NCI-H1105 treated with DMSO at 0.1 percent for 48 hours (cell line): Measurements from ENCODE around the gene NGDN.
"Not testable (repeated sequence)": the region's sequence is repeated elsewhere in the genome, so short reads cannot be mapped to it uniquely, and the experiment has no call there.

Experiments used
- DNase-seq: peaks from one replicate; lab custom pipeline; 2025; lab: John Stamatoyannopoulos, UW

The NGDN gene

DNA sequence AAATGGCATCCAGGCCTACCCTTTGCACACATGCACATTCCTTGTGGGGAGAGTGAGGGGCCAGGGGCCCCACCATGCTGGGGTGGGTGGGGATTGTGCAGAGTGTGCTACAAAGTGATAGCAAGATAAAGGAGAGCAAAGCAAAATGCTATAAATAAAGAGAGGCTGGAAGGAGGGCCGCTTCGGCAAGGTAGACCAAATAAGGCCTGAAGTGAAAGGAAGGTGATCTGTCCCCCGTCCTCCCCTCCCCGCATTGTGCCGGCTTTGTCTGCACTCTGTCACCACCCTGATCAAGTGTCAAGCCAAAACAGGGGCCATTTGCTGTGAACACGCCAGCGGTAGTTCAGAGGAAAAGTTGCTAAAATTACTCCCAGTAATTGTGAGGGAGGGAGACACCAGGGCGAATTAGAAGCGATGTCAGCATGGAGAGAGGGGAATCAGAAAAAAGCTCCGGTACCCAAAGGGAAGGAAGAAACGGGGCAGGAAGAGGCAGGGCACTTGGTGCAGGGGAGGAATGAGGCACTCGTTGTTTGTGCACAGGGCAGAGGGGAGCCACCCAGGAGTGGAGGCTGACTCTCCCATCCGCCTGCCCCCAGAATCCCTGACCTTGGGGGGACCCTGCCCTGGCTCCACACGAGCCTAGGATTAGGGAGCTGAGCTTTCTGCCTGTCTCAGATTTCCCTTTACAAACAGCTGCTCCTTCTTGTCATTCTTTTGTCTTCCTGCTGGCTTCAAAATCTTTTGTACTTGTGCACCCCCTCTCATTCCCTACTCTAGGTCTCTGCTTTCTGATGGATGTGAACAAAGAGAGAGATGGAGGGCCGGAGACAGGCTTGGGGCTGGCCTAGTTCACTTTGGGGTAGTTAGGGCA lies 31.2 kb upstream of the NGDN start:
- DNase-seq, result no peak

DNA sequence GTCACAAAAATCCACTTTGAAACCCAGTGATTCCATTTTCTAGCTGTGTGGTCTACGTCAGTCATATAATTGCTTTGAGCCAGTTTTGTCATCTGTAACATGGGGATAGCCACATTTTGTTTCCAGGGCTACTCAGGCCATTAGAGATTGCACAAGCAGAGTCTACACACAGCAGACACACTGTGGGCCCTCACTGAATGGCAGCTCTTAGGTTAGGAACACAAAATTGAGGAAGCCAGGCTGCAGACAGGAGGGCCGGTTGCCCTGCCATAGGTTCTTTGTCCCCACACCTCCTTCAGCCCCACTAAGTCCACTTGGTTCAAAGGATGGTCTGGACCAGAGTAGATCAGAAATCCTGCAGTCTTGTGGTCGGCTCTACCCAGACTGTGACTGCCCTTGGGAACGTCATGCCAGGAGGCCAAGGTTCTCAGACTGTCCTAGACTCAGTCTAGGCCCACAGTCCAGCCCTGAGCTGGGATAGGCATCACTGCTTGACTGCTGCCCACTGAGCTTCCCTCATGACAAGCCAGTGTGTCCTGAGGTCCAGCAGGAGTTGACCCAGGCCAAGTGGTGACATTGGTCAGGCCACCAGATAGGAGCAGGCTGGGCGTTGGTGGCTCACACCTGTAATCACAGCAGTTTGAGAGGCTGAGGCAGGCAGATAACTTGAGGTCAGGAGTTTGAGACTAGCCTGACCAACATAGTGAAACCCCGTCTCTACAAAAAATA lies 30.2 kb upstream of the NGDN start:
- no peak for DNase-seq

DNA sequence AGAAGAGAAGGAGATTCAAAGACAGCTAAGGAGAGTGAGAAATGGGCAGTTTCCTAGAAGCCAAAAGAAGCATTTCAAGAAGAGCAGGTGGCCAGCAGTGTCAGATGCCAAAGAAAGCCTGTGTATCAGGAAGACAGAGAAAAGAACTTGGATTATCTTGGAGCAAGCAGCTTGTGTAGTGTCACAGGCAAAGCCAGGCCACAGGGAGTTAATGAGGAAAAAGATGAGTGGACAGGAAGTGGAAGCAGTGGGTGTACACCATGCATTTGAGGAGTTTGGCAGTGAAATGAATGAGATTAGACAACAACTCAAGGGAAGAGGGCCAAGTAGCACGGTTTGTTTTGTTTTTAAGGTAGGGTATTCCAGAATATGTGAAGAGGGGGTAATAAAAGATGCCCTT lies 28.4 kb upstream of the NGDN start:
- DNase-seq, result no peak

DNA sequence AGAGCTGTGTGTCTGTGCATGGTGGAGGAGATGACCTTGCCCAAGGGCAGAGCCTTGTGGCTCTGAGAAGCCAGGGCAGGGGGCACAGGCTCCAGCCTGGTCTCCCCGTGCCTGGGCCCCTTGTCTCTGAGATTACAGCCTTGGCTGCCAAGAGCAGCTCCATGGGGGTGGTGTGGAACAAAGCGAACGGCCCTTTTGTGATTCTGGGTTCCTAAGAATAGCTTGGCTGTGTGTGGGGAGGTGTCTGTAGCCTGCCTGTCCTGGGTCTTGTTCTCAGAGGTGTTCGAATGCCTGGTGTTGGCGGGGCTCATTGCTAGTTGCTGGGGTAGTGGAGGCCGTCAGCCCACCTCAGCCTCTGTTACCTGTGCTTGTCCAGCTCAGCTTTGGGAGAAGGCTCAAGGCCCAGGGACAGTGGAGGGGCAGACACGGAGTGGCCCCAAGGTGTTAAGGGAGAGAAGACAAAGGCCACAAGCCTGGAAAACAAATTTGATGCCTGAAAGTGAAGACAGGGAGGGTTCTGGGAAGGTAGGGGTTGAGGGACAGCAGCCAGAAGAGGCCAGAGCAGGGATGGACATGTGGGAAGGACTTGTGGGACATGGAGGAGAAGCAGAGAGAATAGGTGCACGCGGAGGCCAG lies 26.7 kb upstream of the NGDN start:
- no peak for DNase-seq

DNA sequence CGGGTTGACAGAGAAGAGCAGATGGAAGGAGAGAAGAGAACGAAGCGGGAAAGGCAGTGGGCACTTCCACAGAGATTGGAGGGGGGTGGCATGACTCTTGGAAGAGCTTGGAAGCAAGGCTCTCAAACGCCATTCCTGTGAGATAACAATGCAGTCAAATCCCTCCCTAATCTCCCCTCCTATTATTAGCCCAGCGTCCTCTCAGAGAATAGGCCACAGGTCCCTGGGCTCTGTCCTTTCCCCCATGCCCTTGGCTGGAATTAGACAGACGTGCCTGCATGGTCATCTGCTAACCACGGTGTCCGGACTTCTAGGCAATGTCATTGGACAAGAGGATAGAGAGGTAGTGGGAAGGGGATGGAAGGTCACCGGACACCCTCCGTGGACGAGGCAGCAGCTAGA lies 26.1 kb upstream of the NGDN start:
- DNase-seq, result no peak

DNA sequence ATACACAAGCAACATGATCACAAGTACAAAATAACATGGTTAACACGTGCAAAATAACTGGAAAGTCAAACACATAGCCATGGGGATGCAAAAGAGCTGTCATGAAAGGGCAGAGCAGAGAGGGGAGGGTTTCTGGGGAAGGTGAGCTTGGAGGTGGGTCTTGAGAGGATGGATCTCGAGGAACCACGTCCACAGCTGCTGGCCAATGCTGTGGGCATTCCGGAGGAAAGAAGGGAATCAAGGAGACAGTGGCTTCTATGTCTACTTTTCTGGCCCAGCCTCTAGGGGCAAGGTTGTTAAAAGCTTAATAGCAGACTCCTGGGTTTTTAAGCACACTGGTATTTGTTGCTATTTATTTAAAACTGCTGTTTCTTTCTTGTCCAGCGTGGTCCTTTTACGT lies 25.6 kb upstream of the NGDN start:
- DNase-seq, result no peak

DNA sequence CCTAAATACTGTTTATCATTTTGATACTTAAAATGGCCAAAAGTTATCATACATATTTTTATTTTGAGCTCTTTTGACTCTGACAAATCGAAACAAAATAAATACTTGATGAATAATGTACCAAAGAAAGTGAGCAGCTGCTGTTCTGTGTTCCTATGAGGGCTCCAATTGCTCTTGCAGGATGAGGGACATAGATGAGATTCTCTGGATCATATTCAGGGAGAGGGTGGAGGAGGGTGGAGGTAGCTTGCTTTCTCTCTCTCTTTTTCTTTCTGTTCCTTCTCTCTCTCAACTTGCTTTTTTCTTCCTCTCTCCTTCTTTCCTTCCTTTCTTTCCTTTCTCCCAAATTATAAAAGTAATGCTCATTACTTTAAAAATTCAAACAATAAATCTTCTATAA lies 25.2 kb upstream of the NGDN start:
- no peak for DNase-seq

DNA sequence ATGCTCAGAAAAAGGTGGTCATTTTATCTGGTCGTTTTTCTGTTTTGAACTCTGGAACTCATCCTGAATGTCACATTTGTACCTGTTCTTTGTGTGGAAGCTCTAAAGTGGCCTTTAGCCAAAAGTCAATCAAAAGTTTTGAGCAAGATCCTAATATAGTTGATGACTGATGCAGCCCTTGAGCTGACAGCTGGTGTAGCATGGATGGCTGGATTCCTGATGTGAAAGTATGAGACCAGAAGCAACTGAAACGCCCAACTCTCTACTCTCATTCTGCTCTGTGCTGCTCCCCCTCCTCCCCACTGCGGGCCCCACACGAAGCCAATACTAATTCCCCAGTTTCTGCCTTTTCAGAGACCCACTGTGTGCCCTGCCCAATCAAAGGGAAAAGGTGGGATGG lies 23.7 kb upstream of the NGDN start:
- DNase-seq, result no peak

DNA sequence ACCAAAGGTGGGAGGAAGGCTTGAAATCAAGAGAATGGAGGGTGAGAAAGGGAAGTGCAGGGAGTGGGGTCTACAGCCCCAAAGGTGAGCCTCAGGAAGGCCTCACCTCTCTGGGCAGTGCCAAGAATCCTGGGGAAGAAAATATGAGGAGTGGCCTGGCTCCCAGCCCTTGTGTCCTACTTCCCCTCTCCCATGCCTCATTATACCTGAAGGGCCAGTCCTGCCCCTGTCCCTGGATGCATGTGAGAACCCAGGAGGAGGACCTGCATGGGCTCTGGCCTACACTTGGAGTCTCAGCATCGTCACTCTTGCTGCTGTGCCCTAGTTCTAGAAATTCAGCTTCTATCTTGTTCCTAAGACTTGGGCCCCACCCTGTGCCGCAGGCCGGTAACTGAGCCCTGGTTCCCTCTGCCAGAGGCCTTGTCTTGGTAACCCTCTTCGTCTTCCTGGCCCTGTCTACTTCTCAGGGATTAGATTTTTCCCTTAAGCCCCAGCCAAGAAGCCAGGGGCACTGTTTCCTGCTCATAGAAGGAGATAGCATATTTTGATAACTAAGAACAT lies 23.1 kb upstream of the NGDN start:
- no peak for DNase-seq

DNA sequence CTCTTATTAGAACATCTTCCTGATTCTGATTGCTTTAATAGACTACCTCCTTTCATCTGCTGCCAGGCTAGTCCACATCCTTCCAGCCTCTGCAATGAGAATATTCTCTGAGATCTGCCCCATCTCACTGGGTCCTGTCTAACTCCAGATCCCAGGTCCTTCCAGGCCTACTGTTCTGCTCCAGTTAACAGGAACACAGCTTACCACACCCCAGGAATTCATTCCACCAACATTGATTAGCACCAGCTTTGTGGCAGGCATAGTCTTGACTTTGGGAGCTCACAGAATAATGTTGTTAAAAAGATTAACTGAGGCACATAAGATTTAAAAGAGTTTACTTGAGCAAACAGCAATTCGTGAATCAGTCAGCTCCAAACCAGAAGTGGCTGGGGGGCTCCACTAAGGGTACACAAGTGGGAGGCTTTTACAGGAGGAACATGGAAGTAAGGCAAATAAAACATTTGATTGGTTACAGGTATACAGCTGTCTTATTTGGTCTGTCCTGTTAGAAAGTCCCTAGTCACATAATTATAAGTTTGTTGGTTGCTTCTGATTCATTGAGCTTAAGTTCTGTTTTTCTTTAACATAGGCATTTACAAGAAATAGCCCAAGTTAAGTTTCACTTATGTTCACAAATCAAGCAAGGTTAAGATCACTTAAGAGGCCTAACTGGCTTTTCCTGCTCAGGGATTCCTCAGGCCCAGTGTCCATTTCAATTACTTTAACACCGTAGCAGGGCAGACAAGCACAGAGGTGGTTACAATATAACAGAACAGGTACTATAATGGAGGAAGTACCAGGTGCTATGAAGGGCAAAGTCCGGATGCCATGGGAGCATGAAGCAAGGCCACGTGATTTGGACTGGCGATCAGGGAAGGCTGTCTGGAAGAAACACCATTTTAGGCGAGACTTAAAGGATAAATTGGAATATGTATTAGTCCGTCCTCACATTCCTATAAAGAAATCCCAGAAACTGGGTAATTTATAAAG lies 21.8 kb upstream of the NGDN start:
- no peak for DNase-seq

DNA sequence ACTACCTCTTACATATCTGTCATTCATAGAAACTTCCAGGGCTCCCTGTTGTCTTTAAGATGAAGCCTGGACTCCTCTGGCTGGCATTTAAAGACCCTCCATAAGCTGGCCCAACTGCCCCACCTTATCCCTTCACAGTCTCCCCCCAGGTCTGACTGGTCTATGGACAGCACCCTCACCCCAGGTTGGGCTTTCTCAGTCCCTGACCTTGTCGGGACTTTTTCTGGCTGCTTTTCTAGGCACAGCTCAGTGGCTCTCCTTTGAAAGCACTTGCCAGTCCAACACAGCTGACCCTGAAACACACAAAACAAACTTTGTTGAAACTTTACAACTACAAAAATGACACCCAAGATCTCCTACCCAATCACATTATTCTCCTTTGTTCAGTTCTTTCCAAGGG lies 20.2 kb upstream of the NGDN start:
- DNase-seq, result no peak

DNA sequence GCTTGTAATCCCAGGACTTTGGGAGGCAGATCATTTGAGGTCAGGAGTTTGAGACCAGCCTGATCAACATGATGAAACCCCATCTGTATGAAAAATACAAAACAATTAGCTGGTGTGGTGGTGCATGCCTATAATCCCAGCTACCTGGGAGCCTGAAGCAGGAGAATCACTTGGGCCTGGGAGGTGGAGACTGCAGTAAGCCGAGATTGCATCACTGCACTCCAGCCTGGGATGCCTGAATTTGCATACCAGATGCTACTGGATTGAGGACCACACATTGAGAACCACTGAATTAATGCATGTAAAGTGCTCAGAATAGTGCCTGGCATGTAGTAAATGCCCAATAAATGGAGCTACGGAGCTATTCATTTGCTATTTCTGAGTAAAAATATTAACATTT lies 19.1 kb upstream of the NGDN start:
- no peak for DNase-seq

DNA sequence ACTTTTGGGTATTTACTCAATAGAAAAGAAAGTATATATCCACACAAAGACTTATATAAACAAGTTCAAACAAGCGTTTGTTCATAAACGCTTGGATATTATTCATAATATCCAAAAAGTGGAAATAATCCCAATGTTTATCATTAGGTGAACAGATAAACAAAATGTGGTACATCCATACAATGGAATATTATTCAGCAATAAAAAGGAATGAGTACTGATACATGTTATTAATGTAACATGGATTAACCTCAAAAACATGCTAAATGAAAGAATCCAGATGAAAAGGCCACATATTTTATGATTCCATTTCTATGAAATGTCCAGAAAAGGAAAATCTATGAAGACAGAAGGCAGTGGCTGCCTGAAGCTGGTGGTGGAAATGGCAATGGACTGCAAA lies 17.3 kb upstream of the NGDN start:
- no peak for DNase-seq

DNA sequence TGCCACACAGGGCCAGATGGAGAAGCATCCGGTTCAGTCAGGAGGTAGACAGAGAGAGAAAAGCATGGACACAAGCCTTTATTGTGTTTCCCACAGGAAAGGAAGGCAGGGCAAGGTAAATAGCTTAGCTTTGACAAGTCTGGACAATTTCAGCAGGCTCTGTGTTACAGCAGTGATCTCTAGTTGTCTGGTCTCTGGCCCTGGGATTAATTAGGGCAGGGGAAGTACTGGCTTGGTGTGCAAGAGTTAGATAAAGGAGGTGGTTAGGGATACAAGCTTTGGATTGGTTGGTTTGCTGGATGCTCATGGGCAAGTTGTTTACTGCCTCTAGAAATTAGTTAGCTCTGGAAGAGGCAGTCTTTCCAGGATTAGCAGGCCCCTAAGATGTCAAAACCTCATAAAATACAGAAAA lies 15.1 kb upstream of the NGDN start:
- DNase-seq, result no peak

DNA sequence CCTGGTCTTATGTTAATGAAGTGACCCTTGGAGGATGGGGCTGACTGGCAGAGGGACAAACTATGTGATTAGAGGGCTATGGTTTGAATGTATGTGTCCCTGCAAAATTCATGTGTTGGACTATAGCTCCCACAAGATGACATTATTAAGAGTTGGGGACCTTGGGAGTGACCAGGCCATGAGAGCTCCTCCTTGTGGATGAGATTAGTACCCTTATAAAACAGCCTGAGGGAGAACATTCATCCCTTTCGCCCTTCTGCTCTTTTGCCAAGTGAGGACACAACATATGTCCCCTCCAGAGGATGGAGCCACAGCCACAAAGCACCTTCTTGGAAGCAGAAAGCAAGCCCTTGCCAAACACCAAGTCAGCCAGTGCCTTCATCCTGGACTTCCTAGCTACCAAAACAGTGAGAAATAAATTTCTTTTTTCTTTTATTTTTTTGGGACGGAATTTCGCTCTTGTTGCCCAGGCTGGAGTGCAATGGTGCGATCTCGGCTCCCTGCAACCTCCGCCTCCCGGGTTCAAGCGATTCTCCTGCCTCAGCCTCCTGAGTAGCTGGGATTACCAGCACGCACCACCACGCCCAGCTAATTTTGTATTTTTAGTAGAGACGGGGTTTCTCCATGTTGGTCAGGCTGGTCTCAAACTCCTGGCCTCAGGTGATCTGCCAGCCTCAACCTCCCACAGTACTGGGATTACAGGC lies 12.5 kb upstream of the NGDN start:
- not testable (repeated sequence) for DNase-seq

DNA sequence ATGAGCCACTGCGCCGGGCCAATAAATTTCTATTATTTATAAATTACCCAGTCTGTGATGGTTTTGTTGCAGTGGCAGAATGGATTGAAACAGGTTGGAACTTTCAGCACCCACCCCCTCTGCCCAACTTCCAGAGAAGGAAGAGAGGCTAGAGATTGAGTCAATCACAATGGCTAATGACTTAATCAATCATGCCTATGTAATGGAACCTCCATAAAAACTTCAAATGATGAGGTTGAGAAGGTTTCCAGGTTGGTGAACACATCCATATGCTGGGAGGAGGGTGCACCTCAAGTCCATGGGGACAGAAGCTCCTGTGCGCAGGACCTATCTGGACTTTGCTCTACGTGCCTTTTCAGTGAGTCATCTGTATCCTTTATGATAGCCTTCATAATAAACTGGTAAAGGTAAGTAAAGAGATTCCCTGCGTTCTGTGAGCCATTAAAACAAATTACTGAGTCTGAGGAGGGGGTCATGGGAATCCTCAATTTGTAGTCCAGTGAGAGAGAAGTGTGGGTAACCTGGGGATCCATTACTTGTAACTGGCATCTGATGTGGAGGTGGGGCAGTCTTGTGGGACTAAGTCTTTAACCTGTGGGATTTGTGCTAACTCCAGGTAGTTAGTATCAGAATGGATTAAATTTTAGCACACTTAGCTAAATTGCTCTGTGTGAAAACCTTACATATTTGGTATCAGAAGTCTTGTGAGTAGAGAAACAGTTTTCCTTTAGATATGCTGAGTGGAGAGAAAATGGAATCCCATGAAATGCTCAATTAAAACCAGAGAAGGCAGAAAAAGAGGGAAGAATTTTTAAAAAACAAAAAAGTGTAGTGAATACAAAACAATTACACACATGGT lies 11.7 kb upstream of the NGDN start:
- no peak for DNase-seq

DNA sequence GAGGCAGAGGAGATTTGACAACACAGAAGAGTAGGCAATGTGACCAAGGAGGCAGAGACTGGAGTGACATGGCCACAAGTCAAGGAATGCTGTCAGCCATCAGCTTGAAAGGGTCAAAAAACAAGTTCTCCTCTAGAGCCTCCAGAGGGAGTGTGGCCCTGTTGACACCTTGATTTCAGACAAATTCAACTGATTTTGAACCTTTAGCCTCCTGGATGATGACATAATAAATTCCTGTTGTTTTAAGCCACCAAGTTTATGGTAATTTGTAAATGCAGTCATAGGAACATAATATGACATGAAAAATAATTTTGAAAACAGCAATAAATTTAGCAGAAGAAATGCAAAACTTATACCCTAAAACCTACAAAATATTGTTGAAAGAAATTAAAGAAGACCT lies 8.5 kb upstream of the NGDN start:
- no peak for DNase-seq

DNA sequence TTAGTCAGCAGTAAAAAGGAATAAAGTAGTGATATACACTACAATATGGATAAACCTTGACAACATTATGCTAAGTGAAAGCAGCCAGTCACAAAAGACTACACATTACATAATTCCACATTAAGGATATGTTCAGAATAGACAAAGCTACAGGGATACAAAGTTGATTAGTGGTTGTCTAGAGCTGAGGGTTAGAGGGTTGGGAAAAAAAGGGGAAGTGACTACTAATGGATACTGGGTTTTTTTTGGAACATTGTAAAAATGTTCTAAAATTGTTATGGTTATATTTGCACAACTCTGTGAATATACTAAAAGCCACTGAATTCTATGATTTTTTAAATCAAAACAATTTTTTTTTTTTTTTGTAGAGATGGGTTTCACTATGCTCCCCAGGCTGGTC lies 4.8 kb upstream of the NGDN start:
- no peak for DNase-seq

DNA sequence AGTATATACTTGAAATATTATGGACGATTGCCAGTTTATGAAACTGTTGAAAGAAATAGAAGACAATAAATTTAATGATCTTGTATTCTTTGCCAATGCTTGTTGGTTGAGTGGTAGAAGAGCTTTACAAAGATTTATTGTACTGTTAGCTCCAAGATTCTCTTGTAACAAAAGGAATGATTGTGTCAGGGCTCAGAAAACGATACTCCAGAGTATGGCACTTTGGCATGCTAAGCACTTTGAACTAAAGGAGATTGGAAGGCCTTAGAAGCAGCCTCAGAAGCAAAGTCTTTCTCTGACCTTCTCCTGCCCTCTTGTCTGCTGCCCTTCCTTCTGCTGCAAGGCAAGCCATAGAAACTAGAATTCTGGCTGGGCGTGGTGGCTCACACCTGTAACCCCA lies 4.2 kb upstream of the NGDN start:
- DNase-seq, result no peak

DNA sequence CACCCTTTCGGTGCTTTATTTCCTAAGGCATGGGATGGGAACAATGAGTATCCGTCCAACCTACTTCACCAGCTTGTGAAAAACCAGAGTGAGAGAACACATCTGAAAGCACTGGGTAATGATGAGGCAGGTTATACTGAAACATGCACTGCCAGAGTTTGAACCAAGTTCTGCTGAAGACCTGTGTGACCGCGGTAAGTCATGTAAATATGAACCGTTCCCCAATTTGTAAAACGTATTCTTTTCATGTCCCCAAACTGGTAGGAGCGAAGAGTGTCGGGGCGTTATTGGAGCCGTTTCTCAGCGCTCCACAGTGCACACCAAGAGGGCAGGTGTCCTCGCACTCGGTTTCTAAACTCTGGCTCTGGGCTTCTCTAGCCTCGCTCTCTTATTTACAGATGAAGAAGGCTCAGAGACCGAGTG lies 788 bp upstream of the NGDN start:
- no peak for DNase-seq
